Endothelial cell of umbilical vein (primary cell): ENCODE data around the gene DENND1A.

ENCODE experiments used
- CTCF ChIP-seq, 2 donors: IDR thresholded peaks; 1 replicate in 1 of 2; 2 replicates in 1 of 2; pipeline ENCODE4 v1.5.1; 2011; ENCODE audit warnings: low read length in 2 of 2, mild to moderate bottlenecking in 2 of 2, moderate library complexity in 2 of 2, control low read depth in 1 of 2, inconsistent platforms in 1 of 2, low read depth in 1 of 2; ENCODE audit not compliant: insufficient read depth in 1 of 2; ENCODE audit errors: extremely low read depth in 1 of 2
- EZH2 ChIP-seq: IDR thresholded peaks from 2 replicates; pipeline ENCODE4 v1.6.1; 2012; ENCODE audit warnings: borderline replicate concordance, low read depth, mild to moderate bottlenecking, moderate library complexity, low read length, inconsistent platforms; ENCODE audit not compliant: severe bottlenecking
- GATA2 ChIP-seq: IDR thresholded peaks from 2 replicates; pipeline ENCODE4 v1.7.0; 2011; ENCODE audit warnings: low read depth, mild to moderate bottlenecking, moderate library complexity, mixed read lengths, low read length; ENCODE audit not compliant: insufficient read length, insufficient read depth
- MAX ChIP-seq: IDR thresholded peaks from 2 replicates; pipeline ENCODE4 v1.6.1; 2011; ENCODE audit not compliant: insufficient read depth, insufficient read length
- POLR2A ChIP-seq: IDR thresholded peaks from 2 replicates; pipeline ENCODE4 v1.6.1; 2012; ENCODE audit warnings: low read depth, mild to moderate bottlenecking, control low read depth, low read length
- POLR2AphosphoS5 ChIP-seq: IDR thresholded peaks from 2 replicates; pipeline ENCODE4 v1.6.1; 2012; ENCODE audit warnings: low read depth, mild to moderate bottlenecking, control low read depth, low read length, moderate library complexity; ENCODE audit not compliant: insufficient read depth

GRCh38 chr9:123757960-123758359 is 172.0 kb downstream of the DENND1A start:
- TF ChIP-seq CTCF (IDR thresholded peaks at IDR 0.05; ENCODE audit: extremely low read depth in 1 of 2, insufficient read depth in 1 of 2, low read depth in 1 of 2, low read length in 2 of 2), result no peak
- no peak for TF ChIP-seq POLR2A
- no peak for TF ChIP-seq POLR2AphosphoS5
- TF ChIP-seq MAX, result no peak
- no peak for TF ChIP-seq GATA2
- TF ChIP-seq EZH2, result no peak
